GM18951 (cell line): Measurements from ENCODE around the gene MFAP4.

Source experiments
- POLR2A ChIP-seq: IDR thresholded peaks from 4 replicates; pipeline ENCODE4 v1.6.1; 2011; ENCODE audit warnings: mild to moderate bottlenecking; ENCODE audit not compliant: insufficient read length, insufficient read depth; ENCODE audit errors: extremely low read depth
- in situ Hi-C: fragments of 300-500 bp; cut with MboI; formaldehyde crosslinking; loops from one replicate; pipeline ENCODE4 v1.12.0; 2022; ENCODE audit warnings: low sequenced_read_pairs, mixed read lengths, inconsistent platforms; ENCODE audit not compliant: unreplicated experiment

Gene MFAP4

DNA sequence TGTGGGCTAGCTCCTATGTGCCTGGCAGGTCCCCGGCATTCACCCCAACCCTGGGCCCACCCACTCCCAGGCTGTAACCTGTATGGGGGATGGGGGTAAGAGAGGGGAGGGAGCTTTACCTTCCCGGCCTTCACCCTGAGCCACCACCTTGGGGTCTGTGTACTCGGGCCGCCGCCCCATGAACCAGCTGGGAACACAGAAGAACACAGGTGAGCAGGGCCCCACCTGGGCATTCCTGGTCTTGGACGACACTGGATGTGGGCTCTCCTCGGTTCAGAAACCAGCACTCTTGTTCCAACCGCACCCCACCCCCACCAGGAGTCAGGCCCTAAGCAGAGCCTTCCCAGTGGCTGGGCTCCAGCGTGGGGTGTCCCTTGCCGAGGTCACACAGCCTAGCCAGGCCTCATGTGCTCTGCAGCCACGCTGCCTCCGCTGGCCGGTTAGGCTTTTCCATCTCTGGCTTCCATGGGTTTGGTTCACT is 43.3 kb downstream of the MFAP4 start:
- TF ChIP-seq POLR2A = no peak
- in situ Hi-C loops = no loop called here

- in situ Hi-C loops = no loop called here
- no peak for TF ChIP-seq POLR2A
These were observed 43.7 kb downstream of the MFAP4 start for GRCh38 chr17:19343256-19343630.

DNA sequence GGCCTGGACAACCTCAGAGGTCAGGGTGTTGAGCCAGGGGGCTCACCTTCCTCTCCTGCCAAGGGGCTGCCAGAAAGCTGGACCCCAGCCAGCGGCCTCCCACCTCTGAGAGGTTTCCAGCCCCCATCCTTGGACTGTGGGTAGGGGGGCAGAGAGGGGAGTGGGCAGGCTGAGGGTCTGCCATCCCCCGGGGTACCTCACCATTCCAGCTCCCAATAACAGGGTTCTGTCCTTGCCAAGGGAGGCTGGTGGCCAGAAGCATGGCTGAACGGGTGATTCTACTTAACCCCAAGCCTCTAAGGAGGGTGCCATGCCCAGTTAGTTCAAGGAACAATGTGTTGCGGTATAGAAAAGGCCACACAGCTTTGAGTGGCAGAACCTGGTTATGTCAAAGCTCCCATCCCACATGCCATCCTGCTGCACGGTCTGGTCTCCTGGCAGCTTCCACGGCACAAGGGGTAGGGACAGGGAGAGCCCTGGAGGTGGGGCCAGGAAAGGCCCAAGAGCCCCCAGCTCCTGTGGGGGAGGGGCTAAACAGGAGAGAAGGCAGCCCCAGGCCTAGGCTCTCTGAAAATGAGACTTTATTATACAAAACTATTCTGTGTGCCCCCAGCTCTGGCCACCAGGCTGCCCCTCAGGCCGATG is 44.3 kb downstream of the MFAP4 start:
- in situ Hi-C loops = no loop called here
- no peak for TF ChIP-seq POLR2A

DNA sequence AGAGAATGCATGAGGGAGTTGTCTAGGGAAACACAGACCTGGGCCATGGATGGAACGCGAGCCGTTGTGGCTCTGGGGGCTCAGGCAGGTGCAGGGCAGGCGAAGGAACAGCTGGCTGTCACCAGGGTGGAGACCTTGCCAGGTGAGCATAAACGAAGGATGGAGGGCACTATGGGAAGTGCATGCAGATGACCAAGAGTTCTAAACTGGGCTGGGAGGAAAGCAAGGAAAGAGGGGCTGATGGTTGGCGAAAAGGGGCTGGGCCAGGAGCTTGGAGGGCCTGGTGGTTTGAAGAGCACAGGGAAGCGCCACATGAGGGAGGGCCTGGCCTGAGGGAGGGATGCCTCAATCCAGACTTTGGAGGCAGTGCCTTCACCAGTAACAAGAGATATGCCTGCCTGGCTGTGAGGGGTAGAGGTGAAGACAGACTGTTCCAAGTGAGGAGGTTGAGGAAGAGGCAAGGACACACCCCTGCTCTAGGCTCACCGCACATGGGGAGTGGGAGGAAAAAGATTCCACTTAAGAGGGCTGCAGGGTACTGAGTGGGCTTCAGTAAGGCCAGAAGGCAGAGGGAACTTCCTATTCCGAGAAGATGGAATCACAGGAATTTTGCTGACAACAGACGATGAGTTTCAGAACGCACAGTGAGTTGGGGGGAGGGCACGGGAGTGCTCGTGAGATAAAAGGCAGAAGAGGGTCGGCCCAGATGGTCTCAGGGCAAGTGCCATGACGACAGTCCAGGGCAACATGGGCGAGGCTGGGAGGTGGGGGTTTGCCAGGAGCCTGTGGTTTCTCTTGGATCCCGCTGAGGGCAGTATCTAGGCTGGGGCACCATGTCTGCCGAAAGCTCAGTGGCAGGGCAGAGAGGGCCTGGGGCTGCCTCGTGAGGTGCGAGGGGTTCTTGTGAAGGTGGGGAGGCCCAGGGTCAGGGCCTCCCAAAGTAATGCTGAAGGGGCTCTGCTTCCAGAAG is 45.1 kb downstream of the MFAP4 start:
- no peak for TF ChIP-seq POLR2A
- in situ Hi-C loops = no loop called here

DNA sequence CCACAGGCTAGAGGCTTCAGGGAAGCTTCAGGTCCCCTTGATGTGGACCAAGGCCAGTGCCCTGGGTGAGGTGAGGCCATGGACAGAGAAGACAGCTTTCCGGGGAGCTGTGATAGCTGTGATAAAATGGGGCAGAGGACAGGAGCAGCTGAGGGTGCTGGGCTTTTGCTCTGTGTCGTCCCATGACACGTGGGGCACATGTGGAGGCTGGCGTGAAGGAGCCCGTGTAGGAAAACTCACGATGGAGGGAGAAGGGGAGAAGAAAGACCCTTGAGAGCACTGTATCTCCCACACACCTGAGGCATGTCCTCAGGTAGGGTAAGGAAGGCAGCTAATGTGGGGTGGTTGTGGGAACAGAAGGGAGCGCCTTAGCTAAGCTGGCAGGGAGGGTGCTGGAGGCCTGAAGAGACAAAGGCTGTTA is 45.8 kb downstream of the MFAP4 start:
- in situ Hi-C loops = no loop called here
- no peak for TF ChIP-seq POLR2A

GRCh38 chr17:19339341-19339815 is 47.6 kb downstream of the MFAP4 start:
- TF ChIP-seq POLR2A = no peak
- in situ Hi-C loops = no loop called here

GRCh38 chr17:19338031-19338990 is 48.7 kb downstream of the MFAP4 start:
- in situ Hi-C loops = no loop called here
- no peak for TF ChIP-seq POLR2A

DNA sequence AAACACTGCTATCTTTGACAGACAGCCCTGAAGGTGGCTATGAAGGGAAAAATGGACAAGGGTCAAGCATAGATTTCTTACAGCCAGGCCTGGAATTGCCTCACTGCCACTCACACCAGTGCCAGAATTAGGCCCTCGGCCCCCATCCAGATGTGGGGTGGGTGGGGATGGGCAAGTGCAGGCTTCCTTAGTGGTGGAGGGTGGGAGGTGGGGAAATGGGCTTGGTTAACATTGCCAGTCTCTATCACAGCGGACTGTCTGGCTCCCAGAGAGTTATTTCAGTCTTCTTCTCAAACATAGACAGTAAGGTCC is 49.3 kb downstream of the MFAP4 start:
- in situ Hi-C loops = no loop called here
- no peak for TF ChIP-seq POLR2A

DNA sequence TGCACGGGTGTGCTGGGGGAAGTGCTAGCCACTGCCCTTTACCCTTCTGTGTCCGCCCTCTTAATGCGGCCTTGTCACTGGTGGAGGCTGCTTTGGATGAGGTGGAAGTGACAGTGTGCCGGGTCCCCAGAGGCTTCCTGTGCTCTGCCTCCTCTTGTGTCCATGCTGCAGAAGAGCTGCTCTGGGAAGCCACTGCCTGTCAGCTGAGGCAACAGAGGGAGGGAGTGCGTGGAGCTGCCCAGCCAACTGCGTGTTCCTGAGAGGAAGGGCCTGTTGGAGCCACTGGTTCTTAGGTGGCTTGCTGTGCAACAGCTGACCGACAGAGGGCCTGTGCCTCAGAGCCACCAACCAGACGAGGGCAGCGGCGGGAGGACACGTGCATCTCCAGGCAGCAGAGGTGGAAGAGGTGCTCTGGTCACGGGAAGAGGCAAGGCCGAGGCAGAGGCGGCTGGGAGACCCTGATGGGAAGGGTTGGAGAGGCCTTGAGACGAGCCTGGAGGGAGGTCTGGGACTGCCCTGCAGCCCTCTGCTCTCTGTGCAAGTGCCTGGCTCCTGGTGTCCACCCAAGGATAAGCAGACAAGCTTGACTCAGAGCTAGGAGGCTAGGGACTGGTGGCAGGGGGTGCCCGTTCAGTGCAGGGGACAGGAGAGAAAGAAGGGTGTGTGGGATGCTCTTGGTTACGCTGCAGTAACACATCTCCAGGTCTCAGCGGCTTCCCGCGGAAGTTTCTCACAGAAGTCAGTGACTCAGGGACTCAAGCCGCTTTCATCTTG is 49.9 kb downstream of the MFAP4 start:
- no peak for TF ChIP-seq POLR2A
- in situ Hi-C loops = no loop called here

DNA sequence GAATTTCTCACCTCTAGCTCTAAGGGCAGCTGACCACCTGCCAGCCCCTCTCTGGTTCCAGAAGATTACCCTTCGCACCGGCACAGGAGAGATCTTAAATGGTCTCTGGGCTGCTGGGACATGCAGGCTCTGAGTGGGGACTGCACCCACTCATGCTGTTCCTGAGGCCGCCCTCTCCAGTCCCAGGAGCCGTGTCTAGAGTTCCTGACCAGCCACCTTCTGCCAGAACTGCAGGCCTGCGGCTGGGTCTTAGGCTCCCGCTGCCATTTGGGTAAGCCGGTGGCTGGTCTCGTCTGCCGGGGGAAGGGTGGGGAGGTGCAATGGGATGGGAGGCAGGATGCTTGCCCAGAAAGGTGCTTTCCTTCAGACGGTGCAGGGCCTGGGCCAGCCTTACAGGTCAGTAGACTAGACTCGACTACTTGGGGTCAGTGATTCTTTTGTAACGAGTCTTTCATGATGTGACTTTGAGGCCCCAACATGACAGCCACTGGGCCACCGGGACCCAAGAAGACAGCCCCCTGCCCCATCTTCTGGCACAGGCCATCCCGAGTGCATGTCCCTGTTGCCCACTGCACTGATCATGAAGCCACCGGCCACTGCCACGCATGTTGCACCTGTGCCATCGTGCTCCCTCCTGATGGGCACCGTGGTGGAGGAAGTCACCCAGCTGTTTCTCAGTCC is 50.9 kb downstream of the MFAP4 start:
- no peak for TF ChIP-seq POLR2A
- in situ Hi-C loops = no loop called here

GRCh38 chr17:19334331-19334730 is 52.7 kb downstream of the MFAP4 start:
- in situ Hi-C loops = no loop called here
- TF ChIP-seq POLR2A = no peak
